K562 (cell line): ENCODE results near the gene PRRT2. TPM values are rescaled to one million over a fixed set of nuclear protein-coding genes. Genes with fewer than 3 reads are reported as not detected.

ENCODE experiments used
- CBX1 ChIP-seq: sonication (generic); IDR thresholded peaks from 2 replicates; pipeline ENCODE4 v1.6.1; 2016; ENCODE audit warnings: antibody characterized with exemption, low read depth, mild to moderate bottlenecking
- CBX2 ChIP-seq: fragments of 200-600 bp; sonication (generic); IDR thresholded peaks from one replicate; pipeline ENCODE4 v1.6.1; 2012; ENCODE audit warnings: mild to moderate bottlenecking, low read length, inconsistent platforms; ENCODE audit not compliant: insufficient read depth, poor library complexity, severe bottlenecking
- FOXA3 ChIP-seq, 2 experiments: fragments of 450-650 bp in 1 of 2; sonication (generic) in 1 of 2; formaldehyde crosslinking; IDR thresholded peaks in 1 of 2; conservative IDR thresholded peaks in 1 of 2; 2 replicates each; pipeline versions ENCODE4 v1.4.0 to v1.8.0; 2020 to 2022; ENCODE audit warnings: mild to moderate bottlenecking in 2 of 2, missing genetic modification reagents in 1 of 2
- GMEB1 ChIP-seq: fragments of 250-450 bp; sonication (Bioruptor Pico); IDR thresholded peaks from 2 replicates; pipeline ENCODE4 v1.4.0; 2020; ENCODE audit warnings: mild to moderate bottlenecking
- HNRNPL ChIP-seq: fragments of 200-400 bp; formaldehyde crosslinking; IDR thresholded peaks from 2 replicates; pipeline ENCODE4 v1.6.1; 2017; ENCODE audit warnings: low read depth, mild to moderate bottlenecking, low read length
- HOMEZ ChIP-seq: fragments of 250-450 bp; sonication (Bioruptor Pico); IDR thresholded peaks from 2 replicates; pipeline ENCODE4 v1.4.0; 2020; ENCODE audit warnings: mild to moderate bottlenecking, moderate library complexity
- IRF1 ChIP-seq: sonication (generic); formaldehyde crosslinking; IDR thresholded peaks from 2 replicates; pipeline ENCODE4 v1.8.0; 2022; ENCODE audit warnings: missing genetic modification reagents, mild to moderate bottlenecking, borderline replicate concordance
- IRF9 ChIP-seq: fragments of 450-650 bp; IDR thresholded peaks from 2 replicates; pipeline ENCODE4 v1.6.1; 2016; ENCODE audit warnings: missing biosample characterization, missing genetic modification characterization
- KDM1A ChIP-seq, 2 experiments: fragments of 450-650 bp; IDR thresholded peaks; 2 replicates each; pipeline ENCODE4 v1.6.1; 2016; ENCODE audit warnings: mild to moderate bottlenecking in 2 of 2
- MBD2 ChIP-seq: sonication (generic); IDR thresholded peaks from 2 replicates; pipeline ENCODE4 v1.6.1; 2016; ENCODE audit warnings: low read depth, borderline replicate concordance
- NCOA2 ChIP-seq, 2 experiments: fragments of 450-650 bp; IDR thresholded peaks; 2 replicates each; pipeline ENCODE4 v1.6.1; 2018; ENCODE audit warnings: mild to moderate bottlenecking in 2 of 2, moderate library complexity in 1 of 2; ENCODE audit not compliant: partially characterized antibody in 2 of 2
- OTX1 ChIP-seq: fragments of 450-650 bp; formaldehyde crosslinking; IDR thresholded peaks from 2 replicates; pipeline ENCODE4 v1.4.0; 2022; ENCODE audit warnings: mild to moderate bottlenecking
- PBX2 ChIP-seq, 2 experiments: IDR thresholded peaks in 1 of 2; conservative IDR thresholded peaks in 1 of 2; 2 replicates each; pipeline ENCODE4 v1.6.1; 2016; ENCODE audit warnings: low read depth in 2 of 2, mild to moderate bottlenecking in 1 of 2, missing compliant biosample characterization in 1 of 2, missing genetic modification characterization in 1 of 2, moderate library complexity in 1 of 2
- POLR3G ChIP-seq: IDR thresholded peaks from 2 replicates; pipeline ENCODE4 v1.6.1; 2011; ENCODE audit not compliant: insufficient read length, insufficient replicate concordance; ENCODE audit errors: extremely low read depth
- STAT5B ChIP-seq: fragments of 250-450 bp; sonication (Bioruptor Pico); IDR thresholded peaks from 2 replicates; pipeline ENCODE4 v1.8.0; 2021; ENCODE audit warnings: mild to moderate bottlenecking, inconsistent platforms
- ZFPM2 ChIP-seq: fragments of 250-450 bp; sonication (Bioruptor Pico); IDR thresholded peaks from 2 replicates; pipeline ENCODE4 v1.5.1; 2022; ENCODE audit warnings: mild to moderate bottlenecking
- ZNF140 ChIP-seq: fragments of 250-450 bp; sonication (Bioruptor Pico); IDR thresholded peaks from 2 replicates; pipeline ENCODE4 v1.8.0; 2021; ENCODE audit warnings: moderate library complexity, mild to moderate bottlenecking, inconsistent platforms
- ZNF589 ChIP-seq: fragments of 200-800 bp; sonication (Bioruptor generic); IDR thresholded peaks from 2 replicates; pipeline ENCODE4 v1.6.1; 2016; ENCODE audit warnings: low read depth, missing genetic modification characterization, missing compliant biosample characterization
- polyA plus RNA-seq, 8 experiments: library from polyadenylated mRNA; depleted of rRNA in 4 of 8; stranded (reverse) in 5 of 8; unstranded in 3 of 8; fragments of >200 nt; fragmentation: Nextera tagmentation in 2 of 8; fragmentation: Illumina TruSeq in 1 of 8; extraction: Ambion mirVana in 2 of 8; extraction: Trizol in 1 of 8; gene quantifications; 2 replicates each; pipeline versions ENCODE4 v1.2.1 to v1.2.3, GENCODE V29; 2011 to 2014; ENCODE audit warnings: inconsistent platforms in 1 of 8, missing spikeins in 1 of 8
- total RNA-seq, 7 experiments: library from RNA; depleted of rRNA in 6 of 7; stranded (reverse); fragments of >200 nt in 6 of 7; fragmentation: Illumina TruSeq in 2 of 7; extraction: Trizol in 2 of 7; gene quantifications; 2 replicates each; pipeline versions ENCODE4 v1.2.1 to v1.2.3, GENCODE V29; 2011 to 2021; ENCODE audit warnings: low replicate concordance in 1 of 7

The PRRT2 gene
- total and polyA plus RNA-seq, 9 of the 15 experiments (the other 6 are each of a cell fraction or from before 2014, with no cell fraction given), result 0.11 to 1.0 (median 0.42) TPM; not detected in 2

GRCh38 chr16:29815793-29816693 lies 4.0 kb downstream of the PRRT2 start, which contains the start of gene PAGR1 (continued):
- TF ChIP-seq PBX2 (CRISPR knock-in tag; IDR thresholded peaks at IDR 0.05; ENCODE audit: low read depth) (no peak), PBX2 (tag; conservative IDR thresholded peaks at IDR 0.05; ENCODE audit: low read depth) (no peak), IRF9 (tag) (peak; percentile 7; the same call in 1 of the 2 replicates), ZNF140 (CRISPR knock-in tag) (no peak), CBX2 (no peak), POLR3G (no peak), ZFPM2 (CRISPR knock-in tag) (no peak), HNRNPL (no peak), OTX1 (CRISPR knock-in tag) (peak; percentile 43; the same call in 1 of the 2 replicates), MBD2 (peak; percentile 56), HOMEZ (CRISPR knock-in tag) (no peak), GMEB1 (CRISPR knock-in tag) (peak; percentile 96), ZNF589 (CRISPR knock-in tag) (no peak), NCOA2 (IDR thresholded peaks at IDR 0.05; ENCODE audit: partially characterized antibody in 2 of 2) (no peak), IRF1 (CRISPR knock-in tag) (no peak), STAT5B (CRISPR knock-in tag) (no peak), FOXA3 (CRISPR knock-in tag; conservative IDR thresholded peaks at IDR 0.05 in 1 of 2, IDR thresholded peaks at IDR 0.05 in 1 of 2) (no peak; a peak in 1 of 4 replicates), KDM1A (IDR thresholded peaks at IDR 0.05) (no peak; a peak in 1 of 4 replicates), CBX1 (peak; percentile 56; the same call in 1 of the 2 replicates)
